ENCODE results near the gene CAPZA1.
A peak's percentile ranks its signal among the peaks of the same experiment; 100 is the strongest.
"Not testable (repeated sequence)": the region's sequence is repeated elsewhere in the genome, so short reads cannot be mapped to it uniquely, and the experiment has no call there.

CAPZA1 gene

GRCh38 chr1:112626887-112627286 is 7.3 kb downstream of the CAPZA1 start:
- DNase-seq (ENCODE audit: low read depth in 2 of 2): no peak

DNA sequence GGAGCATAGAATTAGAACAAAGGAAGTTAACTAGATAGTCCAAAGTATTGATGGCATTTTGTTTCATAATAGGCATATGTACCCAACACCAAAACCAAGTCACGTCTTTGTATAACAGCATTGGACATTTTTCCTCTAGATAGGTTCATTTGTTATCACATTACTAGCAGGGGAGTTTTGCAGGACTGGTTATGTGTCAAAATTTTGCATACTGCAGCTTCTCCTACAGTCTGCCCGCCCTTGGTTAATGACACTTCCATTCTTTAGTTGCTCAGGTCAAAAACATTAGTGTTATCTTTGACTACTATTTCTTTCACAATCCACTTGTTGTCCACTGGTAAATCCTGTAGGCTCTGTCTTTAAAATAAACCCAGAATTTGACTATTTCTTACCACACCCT is 8.9 kb downstream of the CAPZA1 start:
- no peak for DNase-seq (ENCODE audit: low read depth in 2 of 2)

GRCh38 chr1:112629256-112629655 is 9.6 kb downstream of the CAPZA1 start:
- no peak for DNase-seq (ENCODE audit: low read depth in 2 of 2)

DNA sequence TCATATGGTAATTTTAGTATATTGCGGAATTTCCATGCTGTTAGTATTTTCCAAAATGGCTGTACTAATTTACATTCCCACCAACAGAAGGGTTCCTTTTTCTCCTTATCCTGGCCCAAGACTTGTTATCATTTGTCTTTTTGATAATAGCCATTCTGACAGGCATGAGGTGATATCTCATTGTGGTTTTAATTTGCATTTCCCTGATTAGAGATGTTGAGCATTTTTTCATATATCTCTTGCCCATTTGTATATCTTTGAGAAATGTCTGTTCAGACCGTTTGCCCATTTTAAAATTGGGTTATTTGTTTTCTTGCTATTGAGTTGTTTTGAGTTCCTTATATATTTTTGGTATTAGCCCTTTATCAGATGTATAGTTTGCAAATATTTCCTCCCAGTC is 14.0 kb downstream of the CAPZA1 start:
- no peak for DNase-seq (ENCODE audit: low read depth in 2 of 2)

GRCh38 chr1:112634367-112634766 is 14.7 kb downstream of the CAPZA1 start:
- no peak for DNase-seq (ENCODE audit: low read depth in 2 of 2)

GRCh38 chr1:112636056-112636455 is 16.4 kb downstream of the CAPZA1 start:
- DNase-seq (ENCODE audit: low read depth in 2 of 2): no peak

- no peak for DNase-seq (ENCODE audit: low read depth in 2 of 2)
Observed at GRCh38 chr1:112636597-112637253, 17.1 kb downstream of the CAPZA1 start.

- no peak for DNase-seq (ENCODE audit: low read depth in 2 of 2)
Observed at GRCh38 chr1:112637254-112638109, 17.9 kb downstream of the CAPZA1 start.

DNA sequence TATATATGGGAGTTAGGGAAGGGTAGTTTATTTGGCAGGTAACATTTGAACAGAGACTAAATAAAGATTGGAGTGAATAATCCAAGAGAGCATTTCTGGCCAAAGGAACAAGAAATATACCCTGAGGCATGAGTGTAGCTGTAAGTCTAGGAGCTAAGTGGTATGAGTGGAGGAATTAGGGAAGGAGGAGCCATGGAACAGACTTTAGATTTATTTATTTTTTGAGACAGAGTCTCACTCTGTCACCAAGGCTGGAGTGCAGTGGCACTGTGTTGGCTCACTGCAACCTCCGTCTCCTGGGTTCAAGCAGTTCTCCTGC is 18.4 kb downstream of the CAPZA1 start:
- no peak for DNase-seq (ENCODE audit: low read depth in 2 of 2)

GRCh38 chr1:112640437-112640836 is 20.8 kb downstream of the CAPZA1 start:
- DNase-seq (ENCODE audit: low read depth in 2 of 2): not testable (repeated sequence)

- no peak for DNase-seq (ENCODE audit: low read depth in 2 of 2)
Observed at GRCh38 chr1:112643080-112643479, 23.4 kb downstream of the CAPZA1 start.

- no peak for DNase-seq (ENCODE audit: low read depth in 2 of 2)
Observed at GRCh38 chr1:112646225-112646624, 26.6 kb downstream of the CAPZA1 start.

DNA sequence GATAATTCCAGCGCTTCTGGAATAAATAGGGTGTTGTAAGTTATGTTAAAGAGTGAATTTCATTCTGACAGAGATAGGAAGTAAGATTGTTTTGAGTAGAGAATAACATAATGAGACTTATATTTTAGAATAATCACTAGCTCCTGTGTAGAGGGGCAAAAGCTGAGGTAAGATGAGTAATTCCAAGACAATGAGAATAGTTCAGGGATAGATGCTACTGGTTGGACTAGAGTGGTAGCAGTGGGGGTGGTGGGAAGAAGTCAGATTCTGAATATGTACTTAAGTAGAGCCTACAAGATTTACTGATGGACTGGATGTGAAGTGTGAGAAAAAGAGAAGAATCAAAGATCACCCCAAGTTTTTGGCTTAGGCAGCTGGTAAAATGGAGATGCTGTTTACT is 31.6 kb downstream of the CAPZA1 start:
- DNase-seq (ENCODE audit: low read depth in 2 of 2): no peak

DNA sequence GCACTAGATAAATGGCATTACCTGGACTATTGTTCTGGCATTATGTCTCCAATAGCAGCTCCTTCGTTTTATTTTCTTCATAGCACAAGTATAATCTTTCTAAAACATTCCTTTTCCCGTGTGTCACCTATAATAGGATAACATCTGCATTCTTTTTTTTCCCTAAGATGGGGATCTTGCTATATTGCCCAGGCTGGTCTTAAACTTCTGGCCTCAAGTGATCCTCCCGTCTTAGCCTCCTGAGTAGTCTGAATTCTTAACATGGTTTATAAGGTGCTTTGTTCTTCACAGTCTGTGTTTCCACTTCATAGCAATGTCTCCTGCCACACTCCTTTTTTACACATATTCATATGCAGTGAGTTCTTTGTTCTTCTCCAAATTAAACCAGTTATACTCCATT is 46.2 kb downstream of the CAPZA1 start:
- no peak for DNase-seq (ENCODE audit: low read depth in 2 of 2)

- no peak for DNase-seq (ENCODE audit: low read depth in 2 of 2)
Observed at GRCh38 chr1:112666946-112667345, 47.3 kb downstream of the CAPZA1 start.

GRCh38 chr1:112672009-112672408 is 52.4 kb downstream of the CAPZA1 start:
- no peak for DNase-seq (ENCODE audit: low read depth in 2 of 2)

DNA sequence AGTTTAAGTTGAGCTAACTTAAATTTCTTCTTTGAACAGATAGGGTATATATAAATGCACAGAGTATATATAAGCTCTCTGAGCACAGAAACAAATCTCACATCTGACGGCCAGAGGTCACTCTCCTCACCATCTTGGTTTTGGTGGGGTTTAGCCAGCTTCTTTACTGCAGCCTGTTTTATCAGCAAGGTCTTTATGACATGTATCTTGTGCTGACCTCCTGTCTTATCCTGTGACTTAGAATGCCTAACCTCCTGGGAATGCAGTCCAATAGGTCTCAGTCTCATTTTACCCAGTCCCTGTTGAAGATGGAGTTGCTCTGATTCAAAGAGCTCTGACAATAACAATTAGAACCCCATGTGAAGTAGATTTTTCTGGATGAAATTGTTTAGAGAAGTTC is 53.2 kb downstream of the CAPZA1 start:
- no peak for DNase-seq (ENCODE audit: low read depth in 2 of 2)

- DNase-seq (ENCODE audit: low read depth in 2 of 2): no peak
Observed at GRCh38 chr1:112673592-112674439, 54.2 kb downstream of the CAPZA1 start.

GRCh38 chr1:112674440-112674985 is 54.9 kb downstream of the CAPZA1 start, which contains the start of gene MOV10:
TSS of gene MOV10 (plus strand) at chr1:112674659. CDS start at chr1:112674913, 254 bp downstream.
- DNase-seq (ENCODE audit: low read depth in 2 of 2): peak; percentile 29 to 35

DNA sequence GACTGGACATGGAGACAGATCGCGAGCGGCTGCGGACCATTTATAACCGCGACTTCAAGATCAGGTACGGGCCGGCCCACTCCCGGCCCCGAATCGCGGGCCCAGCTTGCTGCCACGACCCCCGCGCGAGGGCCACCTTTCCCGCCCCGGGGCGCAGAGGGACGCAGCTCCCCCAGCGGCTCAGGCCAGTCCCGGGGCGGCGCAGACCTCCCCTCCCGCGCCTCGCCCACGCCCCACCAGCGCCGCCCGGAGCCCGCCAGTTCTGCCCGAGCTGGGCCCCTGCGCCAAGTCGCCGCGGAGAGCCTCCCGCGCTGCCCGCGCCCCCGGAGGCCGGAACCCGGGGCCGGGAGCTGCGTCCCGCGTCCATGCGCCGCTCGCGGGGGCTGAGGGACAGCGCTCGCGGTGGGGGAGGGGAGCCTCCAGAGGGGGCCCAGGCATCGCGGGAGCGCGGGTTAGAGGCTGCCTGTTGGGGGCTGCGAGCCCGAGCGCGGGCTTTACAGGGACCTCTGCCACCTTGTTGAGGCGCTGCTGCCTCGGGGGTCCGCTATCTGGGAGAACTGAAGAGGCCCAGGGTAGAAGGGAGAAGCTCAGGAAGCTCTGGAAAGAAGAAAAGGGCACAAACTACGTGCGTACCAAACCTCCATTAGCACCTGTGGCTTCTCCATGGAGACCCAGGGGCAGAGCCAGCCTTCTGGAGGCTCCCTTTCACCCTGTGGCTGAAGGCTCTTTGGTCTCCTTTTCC is 55.5 kb downstream of the CAPZA1 start:
- DNase-seq (ENCODE audit: low read depth in 2 of 2): peak; percentile 21 to 22

- no peak for DNase-seq (ENCODE audit: low read depth in 2 of 2)
Observed at GRCh38 chr1:112675728-112676381, 56.2 kb downstream of the CAPZA1 start.
